Measurements from ENCODE around the gene UBR3. TPM values are rescaled to one million over a fixed set of nuclear protein-coding genes. Genes with fewer than 3 reads are reported as not detected.

UBR3 gene
- total RNA-seq, 2 donors from 2014 or later, result 20.4 to 24.8 TPM

DNA sequence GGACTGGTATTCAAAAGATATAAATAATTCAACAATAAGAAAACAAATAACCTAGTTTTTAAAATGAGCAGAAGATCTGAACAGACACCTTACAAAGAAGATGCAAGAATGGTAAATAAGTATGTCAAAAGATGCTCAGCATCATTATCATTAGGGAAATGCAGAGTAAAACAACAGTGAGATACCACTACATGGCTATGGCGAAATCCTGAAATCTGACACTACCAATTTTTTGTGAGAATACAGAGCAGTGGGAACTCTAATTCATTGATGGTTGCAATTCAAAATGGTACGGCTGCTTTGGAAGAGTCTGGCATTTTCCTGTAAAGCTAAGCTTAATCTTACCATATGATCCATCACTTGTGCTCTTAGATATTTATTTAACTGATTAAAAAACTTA is 151.8 kb downstream of the UBR3 start:
- Histone ChIP-seq H3K36me3 (ENCODE audit: control insufficient read depth, insufficient read depth, low read length) (peaks cover 4% of the 10 kb centered on the region), H3K9ac (ENCODE audit: extremely low read depth, low read length, poor library complexity, severe bottlenecking) (no peak overlapping the region), H3K27ac (ENCODE audit: low read depth, low read length) (no peak overlapping the region), H3K4me3 (ENCODE audit: low read length) (no peak overlapping the region), H3K9me3 (ENCODE audit: control insufficient read depth, low read length) (peaks cover 37% of the 10 kb centered on the region), H3K4me1 (ENCODE audit: control insufficient read depth, insufficient read depth, low read length) (no peaks in the 10 kb centered on the region), H3K27me3 (ENCODE audit: control insufficient read depth, insufficient read depth, low read length, poor library complexity, severe bottlenecking) (no peaks in the 10 kb centered on the region)
- Mint-ChIP-seq H3K4me1 (peaks cover 9% of the 10 kb centered on the region), H3K9me3 (peaks cover 28% of the 10 kb centered on the region), H3K27me3 (ENCODE audit: insufficient read depth) (no peaks in the 10 kb centered on the region), H3K36me3 (ENCODE audit: low read depth) (peaks cover 35% of the 10 kb centered on the region), H3K27ac (no peak overlapping the region), H3K4me3 (no peak overlapping the region)
- TF ChIP-seq, protein P1, sequence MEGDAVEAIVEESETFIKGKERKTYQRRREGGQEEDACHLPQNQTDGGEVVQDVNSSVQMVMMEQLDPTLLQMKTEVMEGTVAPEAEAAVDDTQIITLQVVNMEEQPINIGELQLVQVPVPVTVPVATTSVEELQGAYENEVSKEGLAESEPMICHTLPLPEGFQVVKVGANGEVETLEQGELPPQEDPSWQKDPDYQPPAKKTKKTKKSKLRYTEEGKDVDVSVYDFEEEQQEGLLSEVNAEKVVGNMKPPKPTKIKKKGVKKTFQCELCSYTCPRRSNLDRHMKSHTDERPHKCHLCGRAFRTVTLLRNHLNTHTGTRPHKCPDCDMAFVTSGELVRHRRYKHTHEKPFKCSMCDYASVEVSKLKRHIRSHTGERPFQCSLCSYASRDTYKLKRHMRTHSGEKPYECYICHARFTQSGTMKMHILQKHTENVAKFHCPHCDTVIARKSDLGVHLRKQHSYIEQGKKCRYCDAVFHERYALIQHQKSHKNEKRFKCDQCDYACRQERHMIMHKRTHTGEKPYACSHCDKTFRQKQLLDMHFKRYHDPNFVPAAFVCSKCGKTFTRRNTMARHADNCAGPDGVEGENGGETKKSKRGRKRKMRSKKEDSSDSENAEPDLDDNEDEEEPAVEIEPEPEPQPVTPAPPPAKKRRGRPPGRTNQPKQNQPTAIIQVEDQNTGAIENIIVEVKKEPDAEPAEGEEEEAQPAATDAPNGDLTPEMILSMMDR (conservative IDR thresholded peaks at IDR 0.05), result no peak
- 64 to 68% methylated on average over 2 of the region's 2 CpGs for WGBS, 2 experiments (ENCODE audit: insufficient coverage in 1 of 2, insufficient read length in 1 of 2)
- no peak for DNase-seq

DNA sequence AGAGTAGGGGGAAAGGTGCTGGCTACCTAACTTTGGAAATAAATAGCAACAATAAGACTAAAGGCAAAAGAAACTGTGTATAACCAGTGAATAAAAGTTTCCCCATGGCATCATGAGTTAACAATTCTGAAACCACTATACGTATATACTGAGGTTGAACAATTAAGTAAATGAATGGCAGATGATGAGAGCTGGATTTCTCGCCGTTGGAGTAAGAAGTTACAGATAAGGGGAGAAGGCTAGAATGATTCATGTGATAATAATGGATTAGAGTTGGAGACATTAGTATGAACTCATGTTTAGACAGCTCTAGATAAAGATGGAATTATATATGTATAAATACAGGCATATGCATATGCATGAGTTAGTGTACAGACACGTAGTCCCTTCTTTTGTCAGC is 152.7 kb downstream of the UBR3 start:
- no peak overlapping the region for H3K4me3 Mint-ChIP-seq
- H3K36me3 Mint-ChIP-seq (ENCODE audit: low read depth), result peaks cover 29% of the 10 kb centered on the region
- H3K27me3 Mint-ChIP-seq (ENCODE audit: insufficient read depth), result no peaks in the 10 kb centered on the region
- no peaks in the 10 kb centered on the region for H3K4me1 ChIP-seq (ENCODE audit: control insufficient read depth, insufficient read depth, low read length)
- H3K27ac Mint-ChIP-seq, result no peak overlapping the region
- DNase-seq, result no peak
- H3K9ac ChIP-seq (ENCODE audit: extremely low read depth, low read length, poor library complexity, severe bottlenecking), result no peak overlapping the region
- H3K9me3 Mint-ChIP-seq, result peaks cover 23% of the 10 kb centered on the region
- TF ChIP-seq, protein P1 (conservative IDR thresholded peaks at IDR 0.05), result no peak
- WGBS, 2 experiments (ENCODE audit: insufficient coverage in 1 of 2, insufficient read length in 1 of 2), result 91 to 100% methylated on average over 4 of the region's 4 CpGs
- peaks cover 30% of the 10 kb centered on the region for H3K9me3 ChIP-seq (ENCODE audit: control insufficient read depth, low read length)
- H3K27me3 ChIP-seq (ENCODE audit: control insufficient read depth, insufficient read depth, low read length, poor library complexity, severe bottlenecking), result no peaks in the 10 kb centered on the region
- no peak overlapping the region for H3K4me3 ChIP-seq (ENCODE audit: low read length)
- peaks cover 4% of the 10 kb centered on the region for H3K36me3 ChIP-seq (ENCODE audit: control insufficient read depth, insufficient read depth, low read length)
- no peak overlapping the region for H3K27ac ChIP-seq (ENCODE audit: low read depth, low read length)
- H3K4me1 Mint-ChIP-seq, result peaks cover 9% of the 10 kb centered on the region

DNA sequence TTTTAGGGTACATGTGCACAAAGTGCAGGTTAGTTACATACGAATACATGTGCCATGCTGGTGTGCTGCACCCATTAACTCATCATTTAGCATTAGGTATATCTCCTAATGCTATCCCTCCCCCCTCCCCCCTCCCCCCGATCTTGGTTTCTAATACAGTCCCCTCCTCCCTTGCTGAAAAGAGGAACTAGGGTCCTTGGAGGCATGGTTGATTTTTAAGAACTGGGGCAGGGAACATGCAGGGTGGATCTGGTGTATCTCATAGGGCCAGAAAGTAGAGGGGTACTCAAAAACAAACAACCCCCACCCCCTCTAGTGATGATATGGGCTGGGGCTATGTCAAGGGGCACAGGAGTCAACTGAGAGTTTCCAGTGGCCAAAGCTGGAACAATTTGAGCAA is 153.4 kb downstream of the UBR3 start:
- no peak overlapping the region for H3K4me3 Mint-ChIP-seq
- WGBS, 2 experiments (ENCODE audit: insufficient coverage in 1 of 2, insufficient read length in 1 of 2), result 100% methylated on average over 1 of the region's 2 CpGs; no CpG with 5 or more reads in 1 of the 2 experiments
- no peaks in the 10 kb centered on the region for H3K27me3 ChIP-seq (ENCODE audit: control insufficient read depth, insufficient read depth, low read length, poor library complexity, severe bottlenecking)
- no peak overlapping the region for H3K27ac Mint-ChIP-seq
- H3K9me3 Mint-ChIP-seq, result peaks cover 17% of the 10 kb centered on the region
- H3K9me3 ChIP-seq (ENCODE audit: control insufficient read depth, low read length), result peaks cover 24% of the 10 kb centered on the region
- DNase-seq, result no peak
- H3K36me3 ChIP-seq (ENCODE audit: control insufficient read depth, insufficient read depth, low read length), result peaks cover 4% of the 10 kb centered on the region
- no peak overlapping the region for H3K4me3 ChIP-seq (ENCODE audit: low read length)
- no peak overlapping the region for H3K9ac ChIP-seq (ENCODE audit: extremely low read depth, low read length, poor library complexity, severe bottlenecking)
- no peak overlapping the region for H3K27ac ChIP-seq (ENCODE audit: low read depth, low read length)
- TF ChIP-seq, protein P1 (conservative IDR thresholded peaks at IDR 0.05), result no peak
- no peaks in the 10 kb centered on the region for H3K27me3 Mint-ChIP-seq (ENCODE audit: insufficient read depth)
- peaks cover 9% of the 10 kb centered on the region for H3K4me1 Mint-ChIP-seq
- H3K36me3 Mint-ChIP-seq (ENCODE audit: low read depth), result peaks cover 23% of the 10 kb centered on the region
- H3K4me1 ChIP-seq (ENCODE audit: control insufficient read depth, insufficient read depth, low read length), result no peaks in the 10 kb centered on the region

All from endodermal cell (in vitro differentiated cells).